Erythroblast (primary cell): ENCODE results near the gene JSRP1.

Experiments used
- GATA1 ChIP-seq: IDR thresholded peaks from 2 replicates; pipeline ENCODE4 v1.6.1; 2011; ENCODE audit warnings: low read depth, mild to moderate bottlenecking, control low read depth, low read length, moderate library complexity
- POLR2A ChIP-seq: IDR thresholded peaks from 2 replicates; pipeline ENCODE4 v1.6.1; 2011; ENCODE audit warnings: mild to moderate bottlenecking, low read length

DNA sequence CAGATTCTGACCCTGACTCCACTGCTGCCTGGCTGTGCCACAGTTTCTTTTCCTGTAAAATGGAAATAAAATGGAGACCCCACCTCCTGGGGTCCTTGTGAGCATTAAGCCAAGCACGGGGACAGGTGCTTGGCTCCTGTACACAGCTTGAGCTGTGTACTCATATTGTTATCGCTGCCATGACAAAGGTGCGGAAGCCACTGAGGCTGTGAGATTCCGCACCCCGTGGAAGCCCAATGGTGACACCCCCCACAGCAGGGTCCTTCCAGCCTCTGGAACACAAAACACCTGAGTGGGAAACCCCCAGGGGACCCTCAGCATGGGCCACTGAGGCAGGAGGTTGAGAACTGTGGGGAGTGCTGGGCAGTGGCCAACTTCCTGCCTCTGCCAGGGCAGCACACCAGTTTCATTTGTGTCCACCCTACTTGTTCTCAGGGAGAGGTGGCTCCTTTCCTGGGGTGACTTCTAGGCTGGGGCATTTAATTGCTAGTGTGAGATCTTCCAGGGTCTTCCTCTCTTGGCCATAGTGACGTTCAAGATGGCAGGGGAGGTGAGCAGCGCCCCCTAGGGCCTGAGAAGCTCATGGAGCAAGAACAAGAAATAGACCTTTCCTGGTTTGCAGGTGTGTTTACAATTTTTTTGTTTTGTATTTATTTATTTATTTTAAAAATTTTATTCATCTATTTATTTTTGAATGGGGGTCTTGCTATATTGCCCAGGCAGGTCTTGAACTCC, 5.4 kb upstream of the JSRP1 start:
- TF ChIP-seq POLR2A (no peak), GATA1 (no peak)
